Stimulated activated naive CD4-positive, alpha-beta T cell (primary cell): Measurements from ENCODE around the gene TPK1.
A peak's percentile ranks its signal among the peaks of the same experiment; 100 is the strongest.

Experiments
- DNase-seq, 6 experiments: peaks; one replicate each; lab custom pipeline; 2025; lab: John Stamatoyannopoulos, UW

Gene TPK1

GRCh38 chr7:144529269-144529926 lies 306.5 kb downstream of the TPK1 start:
- no peak for DNase-seq

GRCh38 chr7:144528536-144529045 lies 307.3 kb downstream of the TPK1 start:
- no peak for DNase-seq

DNA sequence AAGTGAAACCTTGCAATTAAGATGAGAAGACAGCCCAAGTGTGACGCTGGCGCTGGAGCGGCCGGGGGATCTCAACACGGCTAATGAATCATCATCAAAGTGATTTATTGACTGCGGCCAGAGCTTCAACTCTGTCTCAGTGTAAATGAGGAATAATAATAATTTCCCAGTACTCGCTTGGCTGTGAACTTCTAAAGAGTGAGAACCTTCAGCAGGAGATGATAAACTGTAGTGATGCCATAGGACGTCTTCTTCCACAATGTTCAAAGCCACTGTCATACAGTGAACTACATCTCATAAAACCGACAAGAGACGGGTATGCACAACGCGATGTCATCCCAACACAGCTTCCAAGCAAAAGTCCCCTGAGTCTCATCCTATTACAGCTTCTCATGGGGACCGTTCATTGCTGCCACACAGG lies 308.8 kb downstream of the TPK1 start:
- DNase-seq = no peak

DNA sequence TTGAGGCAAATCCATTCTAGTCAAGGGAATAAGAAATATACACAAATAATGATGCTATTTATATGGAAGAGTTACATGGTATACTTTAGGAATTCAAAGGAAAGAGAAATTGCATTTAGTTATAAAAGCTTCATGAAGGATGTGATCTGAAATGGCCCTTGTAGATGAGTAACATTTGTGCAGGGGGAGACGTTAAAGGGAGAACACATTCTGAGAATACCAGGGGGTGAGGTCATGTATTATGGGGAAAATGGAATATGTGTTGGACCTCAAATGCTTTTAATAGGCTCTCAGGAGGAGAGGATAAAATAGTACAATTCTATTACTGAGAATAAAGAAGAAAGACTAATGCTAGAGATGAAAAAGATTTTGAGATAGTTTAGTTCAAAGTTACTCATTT lies 309.9 kb downstream of the TPK1 start:
- DNase-seq = no peak

- DNase-seq = no peak
Measured at GRCh38 chr7:144524271-144524670, 311.6 kb downstream of the TPK1 start.

DNA sequence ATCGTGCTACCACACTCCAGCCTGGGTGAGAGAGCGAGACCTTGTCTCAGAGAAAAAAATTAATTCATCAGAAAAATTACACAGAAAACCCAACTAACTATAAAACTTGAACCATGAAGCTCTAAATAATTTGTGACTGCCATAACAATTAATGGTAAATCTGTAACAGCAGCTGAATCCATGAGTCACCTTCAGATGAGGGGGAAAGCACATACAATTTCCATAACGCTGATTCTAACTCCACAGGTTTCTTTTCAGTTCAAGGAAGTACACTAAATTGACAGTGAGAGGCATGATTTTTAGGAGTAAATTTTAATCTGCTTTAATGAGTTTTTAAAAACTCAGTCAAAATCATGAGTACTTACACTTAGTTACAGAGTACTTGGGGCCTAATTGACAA lies 312.2 kb downstream of the TPK1 start:
- DNase-seq = no peak

DNA sequence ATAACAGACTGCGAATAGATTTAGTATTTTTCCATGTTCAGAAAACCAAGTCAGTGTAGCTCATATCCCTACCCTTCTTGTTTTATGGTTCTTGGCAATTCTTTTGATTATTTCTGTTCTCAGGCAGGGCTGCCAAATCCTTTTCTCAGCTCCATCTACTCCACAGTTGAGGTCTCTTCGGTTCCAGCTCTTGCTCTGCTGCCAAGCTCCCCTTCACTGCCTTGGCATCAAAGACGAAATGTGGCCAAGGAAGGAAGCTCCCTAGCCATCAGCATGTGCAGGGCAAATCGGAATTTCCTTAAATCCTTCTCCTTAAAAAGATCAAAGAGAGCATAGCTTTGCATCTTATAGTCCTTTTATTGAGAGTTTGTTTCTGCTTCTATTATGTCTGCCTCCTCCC lies 315.9 kb downstream of the TPK1 start:
- DNase-seq = no peak

GRCh38 chr7:144518360-144518759 lies 317.5 kb downstream of the TPK1 start:
- DNase-seq = no peak

GRCh38 chr7:144517749-144518148 lies 318.1 kb downstream of the TPK1 start:
- no peak for DNase-seq

GRCh38 chr7:144516729-144517525 lies 318.9 kb downstream of the TPK1 start:
- DNase-seq = no peak

DNA sequence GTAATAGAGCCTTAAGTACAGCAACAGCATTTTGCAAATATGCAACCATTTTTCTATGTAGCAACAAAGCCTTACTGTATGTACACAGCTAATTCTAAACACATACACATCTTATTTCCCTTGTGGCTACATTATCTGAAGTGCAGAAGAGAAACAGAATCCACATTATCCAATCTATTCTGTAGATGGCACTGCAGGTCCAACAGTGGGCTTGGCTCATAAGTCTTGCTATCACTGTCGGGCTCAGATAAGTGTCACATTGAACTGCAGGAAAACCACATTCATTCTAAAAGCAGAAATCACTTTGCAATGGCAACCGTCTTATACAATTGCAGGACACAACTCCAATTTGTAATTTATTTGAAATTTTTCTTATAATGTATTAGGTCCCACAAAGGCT lies 322.5 kb downstream of the TPK1 start:
- DNase-seq = peak in 1 of 6 experiments; percentile 3

DNA sequence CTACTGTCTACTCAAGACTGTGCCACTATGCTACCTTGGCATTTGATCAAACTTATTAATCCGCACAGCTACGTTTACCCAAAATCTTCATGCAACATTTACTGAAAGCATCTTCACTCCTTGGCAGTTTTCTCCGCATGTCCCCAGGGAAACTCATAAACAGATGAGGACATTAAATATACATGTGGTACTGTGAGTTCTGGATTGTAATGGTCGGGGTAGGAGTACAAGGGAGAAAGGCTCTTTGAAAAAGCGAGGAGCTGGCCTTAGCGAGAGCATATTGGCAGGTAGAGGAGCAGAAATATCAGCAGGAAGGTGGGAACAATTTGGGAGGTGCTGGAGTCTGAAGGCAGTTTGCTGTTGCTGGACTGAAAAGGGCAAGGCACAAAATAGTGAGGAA lies 325.2 kb downstream of the TPK1 start:
- DNase-seq = no peak

DNA sequence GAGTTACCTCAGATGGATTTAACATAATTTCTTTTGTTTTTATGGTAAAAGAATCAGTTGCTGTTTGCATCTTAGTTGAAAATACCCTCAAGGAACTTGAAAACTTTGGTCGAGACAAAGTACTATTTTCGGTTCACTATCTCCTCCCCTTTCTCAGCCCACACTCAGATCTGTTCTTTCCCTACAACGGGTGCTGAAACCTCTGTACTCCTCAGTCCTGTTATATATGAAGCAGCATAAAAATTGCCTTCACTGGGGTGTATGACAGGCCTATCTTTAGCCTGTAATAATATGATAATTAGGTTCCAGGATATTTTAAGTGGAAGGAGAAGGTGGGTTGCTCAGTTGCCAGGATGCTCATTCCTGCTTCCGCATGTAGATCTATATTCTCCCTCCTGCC lies 327.2 kb downstream of the TPK1 start:
- DNase-seq = no peak

DNA sequence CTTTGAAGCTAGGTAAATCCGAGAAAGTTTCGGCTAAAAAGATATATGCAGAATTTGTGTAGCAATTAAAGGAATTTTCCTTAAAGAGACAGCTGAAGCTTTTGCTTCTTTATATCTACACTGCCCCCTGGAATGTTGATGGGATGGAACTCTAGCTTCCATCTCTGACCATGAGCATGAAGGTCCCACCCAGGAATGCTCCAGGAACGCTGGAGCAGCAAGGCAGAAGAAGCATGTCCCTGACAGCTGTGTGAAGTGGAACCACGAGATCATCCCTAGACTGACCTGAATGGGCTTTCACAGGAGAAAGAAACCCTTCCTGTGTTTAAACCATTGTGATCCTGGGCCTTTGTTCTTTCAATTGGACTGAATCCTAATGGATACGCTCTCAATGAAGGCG lies 332.6 kb downstream of the TPK1 start:
- no peak for DNase-seq

DNA sequence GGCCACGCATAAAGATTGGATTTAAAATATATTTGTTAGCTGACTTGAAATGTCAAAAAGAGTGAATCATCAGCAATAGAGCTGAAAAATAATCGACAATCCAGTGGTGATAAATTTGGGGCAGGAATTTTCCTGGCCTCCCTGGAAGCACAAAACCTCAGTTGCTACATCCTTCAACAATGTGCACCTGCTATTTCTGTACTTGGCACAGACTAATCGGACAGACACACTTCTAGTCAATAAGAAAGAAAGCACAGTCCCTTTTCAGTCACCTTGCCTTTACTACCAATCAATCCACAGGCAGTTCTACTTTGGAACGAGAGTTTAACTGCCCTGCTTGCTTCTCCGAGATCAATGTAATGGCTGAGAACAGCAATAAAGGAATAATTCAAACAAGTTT lies 335.6 kb downstream of the TPK1 start:
- no peak for DNase-seq

DNA sequence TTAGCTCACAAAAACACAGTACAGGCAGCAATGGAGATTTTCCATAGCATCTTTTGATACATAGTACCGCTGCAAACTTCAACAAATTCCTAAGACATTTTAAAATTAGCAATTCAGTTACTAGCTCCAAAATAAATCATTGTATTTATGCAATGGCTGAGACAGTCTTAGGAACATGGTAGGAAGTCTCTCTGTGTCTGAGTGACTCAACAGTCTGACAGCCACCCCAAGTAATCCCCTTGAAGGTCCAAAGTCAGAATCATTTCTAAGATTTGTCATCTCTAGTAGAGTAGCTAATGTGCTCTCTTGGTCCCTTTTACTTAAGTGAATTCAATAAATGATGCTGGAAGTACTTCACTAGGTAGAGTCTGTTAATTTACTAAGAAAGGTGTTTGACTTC lies 338.6 kb downstream of the TPK1 start:
- DNase-seq = no peak

- DNase-seq = no peak
Measured at GRCh38 chr7:144494355-144494754, 341.5 kb downstream of the TPK1 start.

DNA sequence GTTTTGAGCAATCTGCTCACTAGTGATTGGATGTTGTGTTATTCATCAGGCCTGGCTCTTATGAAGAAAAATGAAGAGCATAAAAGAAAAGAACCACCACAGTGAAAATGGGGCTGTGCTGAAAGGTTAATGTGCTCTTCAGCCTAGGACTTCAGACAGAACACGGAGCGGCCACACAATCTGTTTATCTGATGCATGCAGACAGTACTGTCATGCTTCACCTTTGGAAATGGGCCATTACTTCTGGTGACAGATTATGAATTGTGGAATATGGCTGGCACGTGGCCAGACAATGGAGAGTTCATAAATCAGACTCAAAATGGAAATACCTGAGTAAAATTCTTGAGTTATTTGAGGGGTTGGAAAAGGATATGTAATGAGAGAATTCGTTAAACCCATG lies 346.3 kb downstream of the TPK1 start:
- DNase-seq = no peak

- DNase-seq = no peak
Measured at GRCh38 chr7:144488977-144489376, 346.9 kb downstream of the TPK1 start.

DNA sequence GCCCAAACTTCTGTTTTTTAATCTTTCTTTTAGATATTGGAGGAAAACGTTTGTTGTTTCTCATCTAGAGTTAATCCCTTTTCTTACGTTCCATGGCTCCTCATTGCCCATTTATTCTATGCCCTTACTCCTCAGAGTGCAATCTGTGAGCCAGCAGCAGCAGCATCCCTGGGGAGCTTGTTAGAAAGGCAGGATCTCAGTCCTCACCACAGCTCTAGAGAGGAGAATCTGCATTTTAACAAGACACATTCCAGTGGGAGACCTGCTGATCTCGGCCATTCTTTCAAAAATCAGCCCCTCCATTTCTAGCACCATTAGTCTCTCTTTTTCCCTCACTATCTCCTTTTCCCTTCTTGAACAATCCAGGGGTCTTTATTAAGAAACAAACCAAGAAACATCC lies 348.0 kb downstream of the TPK1 start:
- DNase-seq = no peak

GRCh38 chr7:144484445-144484844 lies 351.4 kb downstream of the TPK1 start:
- DNase-seq = no peak

DNA sequence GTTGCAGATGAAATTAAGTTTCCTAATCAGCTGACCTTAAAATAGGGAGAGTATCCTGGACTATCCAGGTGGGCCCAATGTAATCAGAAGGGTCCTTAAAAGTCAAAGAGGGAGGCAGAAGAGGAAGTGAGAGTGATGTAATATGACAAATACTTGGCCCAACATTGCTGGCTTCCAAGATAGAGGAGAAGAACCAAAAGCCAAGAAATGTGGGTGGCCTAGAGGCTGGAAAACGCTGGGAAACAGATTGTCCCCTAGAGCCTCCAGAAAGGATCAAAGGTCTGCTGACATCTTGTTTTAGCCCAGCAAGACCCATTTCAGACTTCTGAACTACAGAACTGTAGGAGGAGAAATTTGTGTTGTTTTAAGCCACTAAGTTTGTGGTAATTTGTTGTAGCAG lies 352.7 kb downstream of the TPK1 start:
- no peak for DNase-seq

DNA sequence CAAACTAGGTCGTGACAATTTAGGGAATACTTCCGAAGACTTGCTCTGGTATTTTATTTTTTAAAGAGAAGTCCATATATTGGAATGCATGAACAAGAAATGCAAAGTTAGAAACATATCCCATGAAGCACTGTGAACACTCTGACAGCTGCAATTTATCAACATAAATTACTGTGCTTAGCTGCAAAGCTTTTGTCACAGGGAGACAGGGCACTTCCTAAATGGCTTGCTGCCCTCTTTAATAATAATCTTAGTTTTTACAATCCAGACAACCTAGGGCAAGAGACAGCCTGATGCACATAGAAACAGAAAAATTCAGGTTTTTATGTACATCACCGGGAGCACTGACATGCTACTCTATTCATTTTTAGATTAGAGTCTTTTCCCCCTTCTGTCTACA lies 354.0 kb downstream of the TPK1 start:
- no peak for DNase-seq

DNA sequence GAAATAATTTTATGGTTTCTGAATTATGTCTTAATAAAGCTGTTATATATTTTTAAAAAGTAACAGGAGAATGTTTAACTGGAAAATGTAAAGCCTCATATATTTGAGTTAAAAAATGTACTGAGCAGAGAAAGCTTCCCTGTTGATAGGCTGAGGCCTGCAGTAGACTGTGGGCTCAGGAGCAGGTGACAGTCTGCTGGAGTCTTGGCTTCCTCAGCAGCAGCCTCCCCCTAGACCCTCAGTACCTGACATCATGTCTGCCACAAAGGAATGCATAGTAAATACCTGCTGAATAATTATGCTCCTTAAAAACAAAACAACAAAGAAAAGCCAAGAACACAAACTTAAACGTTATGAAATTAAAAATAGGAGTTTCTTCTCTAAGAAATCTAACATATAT lies 358.5 kb downstream of the TPK1 start:
- no peak for DNase-seq
